ENCODE data around the gene SGK1. TPM values are rescaled to one million over a fixed set of nuclear protein-coding genes. Genes with fewer than 3 reads are reported as not detected.
A peak's percentile ranks its signal among the peaks of the same experiment; 100 is the strongest.
"Not testable (repeated sequence)": the region's sequence is repeated elsewhere in the genome, so short reads cannot be mapped to it uniquely, and the experiment has no call there.

SGK1 gene
- polyA plus RNA-seq, 3 donors = 72.5 to 78.4 (median 72.9) TPM

- DNase-seq = no peak
Observed at GRCh38 chr6:134309983-134310605, 7.8 kb downstream of the SGK1 start.

GRCh38 chr6:134309227-134309626 lies 8.7 kb downstream of the SGK1 start:
- DNase-seq = no peak

- DNase-seq = no peak
Observed at GRCh38 chr6:134308800-134309199, 9.1 kb downstream of the SGK1 start.

GRCh38 chr6:134307870-134308269 lies 10.0 kb downstream of the SGK1 start:
- DNase-seq = no peak

GRCh38 chr6:134307075-134307474 lies 10.8 kb downstream of the SGK1 start:
- no peak for DNase-seq

- DNase-seq = not testable (repeated sequence)
Observed at GRCh38 chr6:134304381-134304780, 13.5 kb downstream of the SGK1 start.

GRCh38 chr6:134303891-134304290 lies 14.0 kb downstream of the SGK1 start:
- DNase-seq = no peak

GRCh38 chr6:134299236-134299635 lies 18.7 kb downstream of the SGK1 start:
- no peak for DNase-seq

GRCh38 chr6:134296762-134297161 lies 21.1 kb downstream of the SGK1 start:
- DNase-seq = no peak

GRCh38 chr6:134295953-134296553 lies 21.9 kb downstream of the SGK1 start:
- peak; percentile 29 for DNase-seq

- DNase-seq = no peak
Observed at GRCh38 chr6:134293659-134294161, 24.2 kb downstream of the SGK1 start.

GRCh38 chr6:134291156-134291555 lies 26.8 kb downstream of the SGK1 start:
- DNase-seq = no peak

GRCh38 chr6:134289204-134289575 lies 28.7 kb downstream of the SGK1 start:
- DNase-seq = no peak

GRCh38 chr6:134288538-134289203 lies 29.2 kb downstream of the SGK1 start:
- no peak for DNase-seq

- DNase-seq = no peak
Observed at GRCh38 chr6:134287859-134288537, 29.9 kb downstream of the SGK1 start.

- DNase-seq = no peak
Observed at GRCh38 chr6:134282816-134283215, 35.1 kb downstream of the SGK1 start.

GRCh38 chr6:134281388-134281787 lies 36.5 kb downstream of the SGK1 start:
- DNase-seq = no peak

- DNase-seq = no peak
Observed at GRCh38 chr6:134278000-134278399, 39.9 kb downstream of the SGK1 start.

- DNase-seq = not testable (repeated sequence)
Observed at GRCh38 chr6:134276891-134277377, 41.0 kb downstream of the SGK1 start.

GRCh38 chr6:134272374-134272773 lies 45.5 kb downstream of the SGK1 start:
- DNase-seq = no peak

GRCh38 chr6:134267917-134268361 lies 50.0 kb downstream of the SGK1 start:
- DNase-seq = peak; percentile 48

GRCh38 chr6:134266776-134267175 lies 51.1 kb downstream of the SGK1 start:
- no peak for DNase-seq
